Sigmoid colon (tissue), 3 donors: Measurements from ENCODE around the gene ASPSCR1.

Source experiments
- POLR2A ChIP-seq, 2 donors: fragments of 450-650 bp; IDR thresholded peaks; one replicate each; pipeline ENCODE4 v1.6.1; 2016; ENCODE audit warnings: antibody characterized with exemption in 2 of 2, mild to moderate bottlenecking in 2 of 2, moderate library complexity in 2 of 2
- TF ChIP-seq, protein P1 (sequence below), 4 experiments: fragments of 450-650 bp in 3 of 4; fragments of 200-600 bp in 1 of 4; IDR thresholded peaks; one replicate each; pipeline ENCODE4 v1.5.1; 2016 to 2019; ENCODE audit warnings: antibody characterized with exemption in 4 of 4, mild to moderate bottlenecking in 3 of 4, moderate library complexity in 2 of 4

- TF ChIP-seq, protein P1, sequence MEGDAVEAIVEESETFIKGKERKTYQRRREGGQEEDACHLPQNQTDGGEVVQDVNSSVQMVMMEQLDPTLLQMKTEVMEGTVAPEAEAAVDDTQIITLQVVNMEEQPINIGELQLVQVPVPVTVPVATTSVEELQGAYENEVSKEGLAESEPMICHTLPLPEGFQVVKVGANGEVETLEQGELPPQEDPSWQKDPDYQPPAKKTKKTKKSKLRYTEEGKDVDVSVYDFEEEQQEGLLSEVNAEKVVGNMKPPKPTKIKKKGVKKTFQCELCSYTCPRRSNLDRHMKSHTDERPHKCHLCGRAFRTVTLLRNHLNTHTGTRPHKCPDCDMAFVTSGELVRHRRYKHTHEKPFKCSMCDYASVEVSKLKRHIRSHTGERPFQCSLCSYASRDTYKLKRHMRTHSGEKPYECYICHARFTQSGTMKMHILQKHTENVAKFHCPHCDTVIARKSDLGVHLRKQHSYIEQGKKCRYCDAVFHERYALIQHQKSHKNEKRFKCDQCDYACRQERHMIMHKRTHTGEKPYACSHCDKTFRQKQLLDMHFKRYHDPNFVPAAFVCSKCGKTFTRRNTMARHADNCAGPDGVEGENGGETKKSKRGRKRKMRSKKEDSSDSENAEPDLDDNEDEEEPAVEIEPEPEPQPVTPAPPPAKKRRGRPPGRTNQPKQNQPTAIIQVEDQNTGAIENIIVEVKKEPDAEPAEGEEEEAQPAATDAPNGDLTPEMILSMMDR (IDR thresholded peaks at IDR 0.05): no peak
- TF ChIP-seq POLR2A (IDR thresholded peaks at IDR 0.05): no peak
These were observed 44.5 kb downstream of the ASPSCR1 start for GRCh38 chr17:82021900-82022309.
